DOHH2 (cell line): ENCODE results near the gene EHD4.

Experiments used
- H3F3A ChIP-seq: fragments of 200-600 bp; sonication (generic), shearing (Covaris generic); 2 replicates; pipeline ENCODE4 v1.6.0; 2016; ENCODE audit warnings: antibody characterized with exemption, mild to moderate bottlenecking; ENCODE audit not compliant: control insufficient read depth, insufficient read depth
- H3K27ac ChIP-seq: fragments of 200-600 bp; sonication (generic); 2 replicates; pipeline ENCODE4 v1.5.1; 2014; ENCODE audit warnings: low read depth, mild to moderate bottlenecking, low read length, moderate library complexity
- H3K27me3 ChIP-seq: fragments of 200-600 bp; sonication (generic); 2 replicates; pipeline ENCODE4 v1.6.1; 2014; ENCODE audit warnings: mild to moderate bottlenecking, low read length, mixed read lengths; ENCODE audit not compliant: control insufficient read depth
- H3K36me3 ChIP-seq: fragments of 200-600 bp; sonication (generic); 2 replicates; pipeline ENCODE4 v1.6.1; 2014; ENCODE audit warnings: mild to moderate bottlenecking, low read length, moderate library complexity, mixed read lengths; ENCODE audit not compliant: control insufficient read depth
- H3K4me1 ChIP-seq: fragments of 200-600 bp; sonication (generic); 2 replicates; pipeline ENCODE4 v1.6.1; 2014; ENCODE audit warnings: mild to moderate bottlenecking, low read length, mixed read lengths; ENCODE audit not compliant: control insufficient read depth
- H3K4me2 ChIP-seq: fragments of 200-600 bp; sonication (generic); 2 replicates; pipeline ENCODE4 v1.6.0; 2014; ENCODE audit warnings: mild to moderate bottlenecking, low read length, moderate library complexity
- H3K4me3 ChIP-seq: fragments of 200-600 bp; sonication (generic); 2 replicates; pipeline ENCODE4 v1.5.1; 2014; ENCODE audit warnings: mild to moderate bottlenecking, low read length, mixed read lengths
- H3K79me2 ChIP-seq: fragments of 200-600 bp; sonication (generic); 2 replicates; pipeline ENCODE4 v1.6.1; 2014; ENCODE audit warnings: mild to moderate bottlenecking, low read length, mixed read lengths; ENCODE audit not compliant: control insufficient read depth
- H3K9me2 ChIP-seq: fragments of 200-600 bp; sonication (generic); replicated peaks from 2 replicates; pipeline ENCODE4 v1.6.1; 2014; ENCODE audit warnings: mild to moderate bottlenecking, low read length, mixed read lengths; ENCODE audit not compliant: control insufficient read depth
- H3K9me3 ChIP-seq: fragments of 200-600 bp; sonication (generic); 2 replicates; pipeline ENCODE4 v1.6.1; 2014; ENCODE audit warnings: antibody characterized with exemption, low read length, mixed read lengths; ENCODE audit not compliant: control insufficient read depth, insufficient read depth
- H4K20me1 ChIP-seq: fragments of 200-600 bp; sonication (generic); 2 replicates; pipeline ENCODE4 v1.6.0; 2014; ENCODE audit warnings: low read depth, mild to moderate bottlenecking, antibody characterized with exemption, low read length, moderate library complexity; ENCODE audit not compliant: control insufficient read depth, insufficient read depth
- EZH2phosphoT487 ChIP-seq: fragments of 200-600 bp; sonication (generic); IDR thresholded peaks from 2 replicates; pipeline ENCODE4 v1.6.1; 2017; ENCODE audit warnings: borderline replicate concordance, mild to moderate bottlenecking, antibody characterized with exemption, low read length, moderate library complexity, mixed read lengths
- TF ChIP-seq, protein P1 (sequence below): fragments of 200-600 bp; sonication (generic); IDR thresholded peaks from one replicate; pipeline ENCODE4 v1.5.1; 2014; ENCODE audit warnings: antibody characterized with exemption, mild to moderate bottlenecking, low read depth, low read length; ENCODE audit not compliant: poor library complexity, severe bottlenecking

EHD4 gene

DNA sequence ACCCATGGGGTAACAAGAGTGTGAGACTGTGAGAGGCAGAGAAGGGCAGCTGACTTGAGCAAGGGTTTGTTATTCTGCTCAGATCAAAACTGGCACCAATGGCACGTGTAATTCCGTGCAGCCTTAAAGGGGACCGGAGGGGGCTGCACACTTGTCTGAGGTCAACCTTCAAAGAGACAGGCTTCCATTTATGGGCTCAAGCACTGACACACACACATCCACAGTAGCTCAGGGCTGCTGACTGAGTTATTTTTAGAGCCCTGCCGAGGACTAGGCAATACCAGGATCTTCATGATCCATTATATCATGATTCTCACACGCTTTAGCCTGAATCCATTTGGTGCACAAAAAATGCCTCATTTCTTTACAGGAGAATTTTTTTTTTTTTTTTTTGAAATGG, 57.9 kb downstream of the EHD4 start:
- no peak overlapping the region for H3K4me2 ChIP-seq
- H3K9me3 ChIP-seq = no peaks in the 10 kb centered on the region
- H3F3A ChIP-seq = no peaks in the 10 kb centered on the region
- no peaks in the 10 kb centered on the region for H3K27me3 ChIP-seq
- H3K4me3 ChIP-seq = no peak overlapping the region
- TF ChIP-seq EZH2phosphoT487 = no peak
- TF ChIP-seq, protein P1, sequence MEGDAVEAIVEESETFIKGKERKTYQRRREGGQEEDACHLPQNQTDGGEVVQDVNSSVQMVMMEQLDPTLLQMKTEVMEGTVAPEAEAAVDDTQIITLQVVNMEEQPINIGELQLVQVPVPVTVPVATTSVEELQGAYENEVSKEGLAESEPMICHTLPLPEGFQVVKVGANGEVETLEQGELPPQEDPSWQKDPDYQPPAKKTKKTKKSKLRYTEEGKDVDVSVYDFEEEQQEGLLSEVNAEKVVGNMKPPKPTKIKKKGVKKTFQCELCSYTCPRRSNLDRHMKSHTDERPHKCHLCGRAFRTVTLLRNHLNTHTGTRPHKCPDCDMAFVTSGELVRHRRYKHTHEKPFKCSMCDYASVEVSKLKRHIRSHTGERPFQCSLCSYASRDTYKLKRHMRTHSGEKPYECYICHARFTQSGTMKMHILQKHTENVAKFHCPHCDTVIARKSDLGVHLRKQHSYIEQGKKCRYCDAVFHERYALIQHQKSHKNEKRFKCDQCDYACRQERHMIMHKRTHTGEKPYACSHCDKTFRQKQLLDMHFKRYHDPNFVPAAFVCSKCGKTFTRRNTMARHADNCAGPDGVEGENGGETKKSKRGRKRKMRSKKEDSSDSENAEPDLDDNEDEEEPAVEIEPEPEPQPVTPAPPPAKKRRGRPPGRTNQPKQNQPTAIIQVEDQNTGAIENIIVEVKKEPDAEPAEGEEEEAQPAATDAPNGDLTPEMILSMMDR = no peak
- no peaks in the 10 kb centered on the region for H3K4me1 ChIP-seq
- no peak overlapping the region for H3K27ac ChIP-seq
- peaks cover 13% of the 10 kb centered on the region; the same call in 1 of the 2 replicates for H3K36me3 ChIP-seq
- H4K20me1 ChIP-seq = no peaks in the 10 kb centered on the region
- no peaks in the 10 kb centered on the region for H3K9me2 ChIP-seq
- no peaks in the 10 kb centered on the region for H3K79me2 ChIP-seq

DNA sequence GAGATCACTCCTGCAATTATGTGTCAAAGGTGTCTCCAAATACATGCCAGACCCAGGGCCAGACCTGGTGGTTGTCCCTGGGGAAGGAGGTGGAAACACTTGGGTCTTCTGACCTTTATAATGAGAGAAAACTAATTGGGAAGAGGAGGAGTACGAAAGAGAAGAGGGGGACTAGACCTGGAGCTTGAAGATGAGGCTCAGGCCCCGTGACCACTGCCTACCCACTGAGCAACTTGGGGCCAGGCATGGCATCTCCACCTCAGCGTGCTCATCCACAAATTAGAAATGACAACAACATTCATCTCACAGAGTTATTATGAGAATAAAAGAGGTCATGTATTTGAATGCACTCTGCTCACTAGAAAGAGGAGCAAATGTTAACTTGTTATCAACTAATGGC, 59.1 kb downstream of the EHD4 start:
- no peaks in the 10 kb centered on the region for H3K9me2 ChIP-seq
- H3K4me3 ChIP-seq = no peak overlapping the region
- H3K4me2 ChIP-seq = no peak overlapping the region
- peaks cover 14% of the 10 kb centered on the region; the same call in 1 of the 2 replicates for H3K36me3 ChIP-seq
- H4K20me1 ChIP-seq = no peaks in the 10 kb centered on the region
- no peak overlapping the region for H3K27ac ChIP-seq
- no peaks in the 10 kb centered on the region for H3K79me2 ChIP-seq
- H3K4me1 ChIP-seq = no peaks in the 10 kb centered on the region
- H3K9me3 ChIP-seq = no peaks in the 10 kb centered on the region
- TF ChIP-seq, protein P1 = no peak
- TF ChIP-seq EZH2phosphoT487 = no peak
- no peaks in the 10 kb centered on the region for H3K27me3 ChIP-seq
- H3F3A ChIP-seq = no peaks in the 10 kb centered on the region

DNA sequence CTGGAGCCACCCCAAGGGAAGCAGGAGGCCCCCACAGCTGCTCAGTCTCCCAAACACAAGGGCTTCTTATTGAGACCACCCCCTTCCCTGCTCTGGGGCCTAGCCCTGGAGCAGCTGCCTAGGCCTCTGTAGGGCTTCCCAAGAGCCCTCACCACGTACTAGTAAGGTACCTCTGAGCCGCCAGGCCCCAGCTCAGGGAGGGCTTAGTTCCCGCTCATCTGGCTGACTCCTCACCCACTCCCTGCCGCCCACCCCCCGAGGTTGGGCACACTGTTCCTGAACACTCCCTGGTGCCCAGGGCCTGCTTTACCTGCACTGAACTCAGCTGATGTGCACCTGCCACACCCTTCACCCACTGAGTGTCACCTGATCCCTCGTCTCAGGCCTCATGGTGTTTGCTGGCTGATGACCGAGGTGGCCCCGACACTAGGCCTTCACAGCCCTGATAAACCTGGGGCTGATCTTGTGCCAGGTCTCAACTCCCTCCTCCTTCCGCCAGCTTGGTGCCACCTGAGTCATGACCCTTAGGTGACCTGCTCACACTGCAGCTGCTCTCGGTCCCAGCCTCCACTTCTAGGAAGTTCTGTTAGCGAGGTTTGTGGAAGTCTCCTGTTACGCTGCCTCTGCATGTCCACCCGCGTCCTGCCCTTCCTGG, 60.5 kb downstream of the EHD4 start:
- H3K27ac ChIP-seq = no peak overlapping the region

More for the DNA sequence above, 60.5 kb downstream of the EHD4 start:
- Histone ChIP-seq H3K36me3 (peaks cover 21% of the 10 kb centered on the region), H3K27me3 (no peaks in the 10 kb centered on the region), H3K4me1 (no peaks in the 10 kb centered on the region), H3K4me2 (no peak overlapping the region), H3K79me2 (no peaks in the 10 kb centered on the region), H3K4me3 (no peak overlapping the region), H3K9me2 (no peaks in the 10 kb centered on the region), H4K20me1 (no peaks in the 10 kb centered on the region), H3F3A (no peaks in the 10 kb centered on the region), H3K9me3 (peaks cover 4% of the 10 kb centered on the region; the same call in 1 of the 2 replicates)
- TF ChIP-seq EZH2phosphoT487 = no peak
- TF ChIP-seq, protein P1 = no peak
